ENCODE results near the gene PGLYRP1. TPM values are rescaled to one million over a fixed set of nuclear protein-coding genes. Genes with fewer than 3 reads are reported as not detected.

Gene PGLYRP1
- polyA plus RNA-seq, 1 experiment: not detected

- ChIA-PET POLR2A (no interaction called here), CTCF (interaction anchor here (1.0 kb wide), 1 partner anchor 8 kb away, joined by 3 read pairs; no protein-coding TSS in a partner anchor)
- H3K4me3 ChIP-seq (ENCODE audit: low read depth, low read length): no peak overlapping the region
- H3K27me3 ChIP-seq (ENCODE audit: control insufficient read depth, insufficient read depth, low read length): peaks cover 29% of the 10 kb centered on the region
- TF ChIP-seq CTCF (IDR thresholded peaks at IDR 0.05; ENCODE audit: insufficient read depth, low read depth, low read length): no peak
- no peaks in the 10 kb centered on the region for H3K36me3 ChIP-seq (ENCODE audit: control insufficient read depth, insufficient read depth, low read length)
- no peak for DNase-seq (ENCODE audit: low read depth)
These were observed 51.5 kb downstream of the PGLYRP1 start for GRCh38 chr19:45971260-45971902.

GRCh38 chr19:45969676-45970075 is 53.2 kb downstream of the PGLYRP1 start:
- Histone ChIP-seq H3K36me3 (ENCODE audit: control insufficient read depth, insufficient read depth, low read length) (no peaks in the 10 kb centered on the region), H3K27me3 (ENCODE audit: control insufficient read depth, insufficient read depth, low read length) (peaks cover 30% of the 10 kb centered on the region), H3K4me3 (ENCODE audit: low read depth, low read length) (no peak overlapping the region)
- ChIA-PET CTCF (interaction anchor here (1.2 kb wide), 1 partner anchor 9 kb away, joined by 5 read pairs; no protein-coding TSS in a partner anchor), POLR2A (no interaction called here)
- no peak for DNase-seq (ENCODE audit: low read depth)
- no peak for TF ChIP-seq CTCF (IDR thresholded peaks at IDR 0.05; ENCODE audit: insufficient read depth, low read depth, low read length)

Small RNA genes within 50 kb of the gene (small RNA-seq; reads per million reads assigned to genes)
- 6.1 reads per million, percentile 67 among the genes with 10 or more reads in this experiment for gene MIR769 (ENCODE audit: insufficient read length, low read depth, low replicate concordance)

Other genes with a start within 250 kb of the PGLYRP1 start
- gene DMPK, start 240.6 kb downstream of the PGLYRP1 start, polyA plus RNA-seq (2011; rRNA removed): 86.2 and 131 TPM in 2 replicates
- gene DMWD, start 230.2 kb downstream of the PGLYRP1 start, polyA plus RNA-seq (2011; rRNA removed): 20.3 and 28.6 TPM in 2 replicates
- not detected in 2 replicates for gene RSPH6A, start 207.7 kb downstream of the PGLYRP1 start, polyA plus RNA-seq (2011; rRNA removed)
- 45.8 and 60.2 TPM in 2 replicates for gene SYMPK, start 159.9 kb downstream of the PGLYRP1 start, polyA plus RNA-seq (2011; rRNA removed)
- not detected in 2 replicates for gene FOXA3, start 158.7 kb downstream of the PGLYRP1 start, polyA plus RNA-seq (2011; rRNA removed)
- gene IRF2BP1, start 136.9 kb downstream of the PGLYRP1 start, polyA plus RNA-seq (2011; rRNA removed): 7.1 and 11.9 TPM in 2 replicates
- gene MYPOP, start 120.4 kb downstream of the PGLYRP1 start, polyA plus RNA-seq (2011; rRNA removed): 1.6 and 1.8 TPM in 2 replicates
- gene NANOS2, start 108.3 kb downstream of the PGLYRP1 start, polyA plus RNA-seq (2011; rRNA removed): not detected in 2 replicates
- 0.01 TPM in 2 replicates for gene NOVA2, start 49.2 kb downstream of the PGLYRP1 start, polyA plus RNA-seq (2011; rRNA removed)
- gene CCDC61, start 27.6 kb downstream of the PGLYRP1 start, polyA plus RNA-seq (2011; rRNA removed): 6.7 and 8.4 TPM in 2 replicates
- not detected in 2 replicates for gene IGFL4, start 17.9 kb upstream of the PGLYRP1 start, polyA plus RNA-seq (2011; rRNA removed)
- gene IGFL3, start 101.6 kb upstream of the PGLYRP1 start, polyA plus RNA-seq (2011; rRNA removed): not detected in 2 replicates
- gene IGFL2, start 125.2 kb upstream of the PGLYRP1 start, polyA plus RNA-seq (2011; rRNA removed): not detected in 2 replicates
- not detected in 2 replicates for gene IGFL1, start 206.7 kb upstream of the PGLYRP1 start, polyA plus RNA-seq (2011; rRNA removed)